GM21717 (cell line): ENCODE results near the gene POU2F3.

Experiments
- ATAC-seq: cut with Tn5 transposase; IDR thresholded peaks from one replicate; pipeline ENCODE4 v1.9.1; 2021; ENCODE audit warnings: mild to moderate bottlenecking, moderate library complexity; ENCODE audit not compliant: unreplicated experiment

Gene POU2F3

GRCh38 chr11:120336641-120337354, 96.9 kb downstream of the POU2F3 start:
- ATAC-seq = peak; percentile 33

GRCh38 chr11:120337355-120338106, 97.6 kb downstream of the POU2F3 start:
- no peak for ATAC-seq

GRCh38 chr11:120338107-120338933, 98.4 kb downstream of the POU2F3 start:
- ATAC-seq = no peak

- ATAC-seq = no peak
Observed at GRCh38 chr11:120339394-120339890, 99.5 kb downstream of the POU2F3 start.

GRCh38 chr11:120340529-120340928, 100.6 kb downstream of the POU2F3 start:
- ATAC-seq = no peak

GRCh38 chr11:120342226-120342625, 102.3 kb downstream of the POU2F3 start:
- no peak for ATAC-seq

GRCh38 chr11:120342678-120343077, 102.7 kb downstream of the POU2F3 start:
- no peak for ATAC-seq

- peak; percentile 52 for ATAC-seq
Observed at GRCh38 chr11:120343429-120343828, 103.5 kb downstream of the POU2F3 start.

GRCh38 chr11:120344302-120345004, 104.5 kb downstream of the POU2F3 start:
- ATAC-seq = peak; percentile 82

- ATAC-seq = no peak
Observed at GRCh38 chr11:120346233-120346632, 106.3 kb downstream of the POU2F3 start.

GRCh38 chr11:120350637-120351036, 110.7 kb downstream of the POU2F3 start:
- no peak for ATAC-seq

GRCh38 chr11:120352405-120352804, 112.5 kb downstream of the POU2F3 start:
- no peak for ATAC-seq

- ATAC-seq = no peak
Observed at GRCh38 chr11:120354068-120354467, 114.1 kb downstream of the POU2F3 start.

- no peak for ATAC-seq
Observed at GRCh38 chr11:120354779-120355178, 114.8 kb downstream of the POU2F3 start.

- ATAC-seq = no peak
Observed at GRCh38 chr11:120357620-120358019, 117.7 kb downstream of the POU2F3 start.

- no peak for ATAC-seq
Observed at GRCh38 chr11:120358729-120359128, 118.8 kb downstream of the POU2F3 start.

GRCh38 chr11:120363436-120363835, 123.5 kb downstream of the POU2F3 start:
- ATAC-seq = no peak

- no peak for ATAC-seq
Observed at GRCh38 chr11:120365512-120365911, 125.6 kb downstream of the POU2F3 start.
